Measurements from ENCODE around the gene TST.

TST gene

DNA sequence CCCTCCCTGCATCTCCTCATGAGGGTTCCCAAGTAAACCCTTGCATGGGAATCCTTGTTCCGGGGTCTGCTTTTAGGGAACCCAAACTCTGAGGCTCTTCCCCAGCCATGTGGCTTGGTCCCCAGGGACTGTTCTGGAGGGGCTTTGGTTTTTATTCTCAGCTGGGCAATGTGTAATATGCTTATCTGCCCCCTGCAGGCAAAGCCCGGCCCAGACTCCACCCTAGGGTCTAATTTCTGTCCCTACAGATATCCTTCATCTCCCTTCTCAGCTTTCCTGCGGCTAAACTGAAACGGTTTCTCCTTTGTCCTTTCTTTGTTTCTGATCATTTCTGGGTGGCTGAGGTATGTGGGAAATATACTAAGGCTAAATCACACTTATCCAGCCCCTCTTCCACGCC is 37.1 kb downstream of the TST start:
- no peak for DNase-seq (ENCODE audit: low read depth in 2 of 2)

DNA sequence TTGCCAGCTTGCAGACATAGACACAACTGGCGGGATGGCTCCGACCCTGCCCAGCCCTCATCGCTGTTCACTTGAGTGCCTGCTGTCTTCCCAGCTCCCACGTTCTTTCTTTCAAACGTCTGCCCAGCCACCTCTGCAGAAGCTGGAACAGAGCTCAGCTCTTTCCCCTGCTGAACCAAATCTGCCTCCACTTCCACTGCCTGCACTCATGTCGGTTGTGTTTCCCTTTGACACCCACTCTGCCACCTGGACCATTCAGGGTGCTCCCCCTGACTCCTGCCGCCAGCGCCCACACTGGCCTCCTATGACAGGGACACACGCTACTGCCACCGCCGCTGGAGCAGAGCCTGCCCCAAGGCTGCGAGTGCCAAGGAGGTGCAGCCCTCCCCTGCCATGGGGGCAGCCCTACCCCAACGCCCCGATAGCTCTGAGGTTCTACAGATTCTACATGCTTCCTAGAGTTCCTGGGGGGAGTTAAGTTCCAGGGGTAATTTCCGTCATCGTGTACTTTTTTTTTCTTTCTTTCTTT is 37.9 kb downstream of the TST start:
- DNase-seq (ENCODE audit: low read depth in 2 of 2) = no peak

DNA sequence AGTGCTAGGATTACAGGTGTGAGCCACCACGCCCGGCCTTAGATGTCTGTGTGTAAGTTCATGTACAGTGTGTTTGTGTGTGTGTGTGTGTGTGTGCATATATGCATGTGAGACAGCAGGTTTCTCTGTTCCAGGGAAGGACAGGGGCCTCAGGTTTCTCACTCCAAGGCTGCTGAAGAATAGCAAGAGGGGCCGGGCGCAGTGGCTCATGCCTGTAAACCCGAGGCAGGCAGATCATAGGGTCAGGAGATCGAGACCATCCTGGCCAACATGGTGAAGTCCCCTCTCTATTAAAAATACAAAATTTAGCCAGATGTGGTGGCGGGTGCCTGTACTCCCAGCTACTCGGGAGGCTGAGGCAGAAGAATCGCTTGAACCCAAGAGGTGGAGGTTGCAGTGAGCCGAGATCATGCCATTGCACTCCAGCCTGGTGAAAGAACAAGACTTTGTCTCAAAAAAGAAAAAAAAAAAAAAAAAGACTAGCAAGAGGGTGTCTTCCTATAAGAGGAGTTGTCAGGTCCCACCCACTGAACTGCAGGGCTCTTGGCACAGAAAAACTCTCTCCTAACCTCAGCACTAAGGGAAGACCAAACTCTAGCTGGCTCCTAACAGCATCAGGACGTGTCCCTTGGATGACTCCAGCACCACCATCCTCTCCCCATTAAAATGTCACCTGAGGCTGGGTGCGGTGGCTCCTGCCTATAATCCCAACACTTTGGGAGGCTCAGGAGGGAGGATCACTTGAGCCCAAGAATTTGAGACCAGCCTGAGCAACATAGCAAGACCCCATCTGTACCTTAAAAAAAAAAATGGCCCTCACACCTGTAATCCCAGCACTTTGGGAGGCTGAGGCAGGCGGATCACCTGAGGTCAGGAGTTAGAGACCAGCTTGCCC is 40.0 kb downstream of the TST start:
- no peak for DNase-seq (ENCODE audit: low read depth in 2 of 2)

DNA sequence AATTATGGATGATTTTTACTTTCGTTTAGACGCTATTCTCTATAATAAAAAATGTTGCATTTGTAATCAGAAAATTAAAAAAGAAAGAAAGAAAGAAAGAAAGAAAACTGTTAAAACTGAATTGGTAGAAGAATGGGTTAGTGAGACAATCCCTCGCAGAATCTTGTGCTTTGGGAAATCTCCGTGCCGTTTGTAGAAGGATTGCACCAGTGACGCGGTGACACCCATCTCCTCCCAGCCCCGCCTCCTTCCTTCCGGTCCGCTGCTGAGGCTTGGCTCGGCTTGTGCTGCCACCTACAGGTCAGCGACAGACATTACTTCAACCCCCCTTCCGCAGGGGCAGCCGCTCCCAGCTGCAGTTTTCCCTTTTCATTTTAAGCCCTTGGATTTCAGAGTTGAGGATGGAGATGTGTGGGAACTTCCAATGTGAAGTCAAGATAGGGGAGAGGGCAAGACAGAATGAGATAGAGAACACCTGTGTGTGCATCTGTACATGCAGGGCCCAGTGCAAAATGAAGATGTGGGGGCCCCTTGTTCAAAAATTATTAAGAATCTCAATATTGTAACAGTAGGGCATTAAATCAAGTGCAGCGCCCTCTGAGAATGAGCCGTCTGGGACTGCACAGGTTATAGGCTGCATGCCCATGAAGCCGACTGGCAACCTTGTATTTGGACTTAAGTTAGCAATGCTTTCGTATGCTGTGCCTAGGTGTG is 41.1 kb downstream of the TST start:
- DNase-seq (ENCODE audit: low read depth in 2 of 2) = peak; percentile 83

DNA sequence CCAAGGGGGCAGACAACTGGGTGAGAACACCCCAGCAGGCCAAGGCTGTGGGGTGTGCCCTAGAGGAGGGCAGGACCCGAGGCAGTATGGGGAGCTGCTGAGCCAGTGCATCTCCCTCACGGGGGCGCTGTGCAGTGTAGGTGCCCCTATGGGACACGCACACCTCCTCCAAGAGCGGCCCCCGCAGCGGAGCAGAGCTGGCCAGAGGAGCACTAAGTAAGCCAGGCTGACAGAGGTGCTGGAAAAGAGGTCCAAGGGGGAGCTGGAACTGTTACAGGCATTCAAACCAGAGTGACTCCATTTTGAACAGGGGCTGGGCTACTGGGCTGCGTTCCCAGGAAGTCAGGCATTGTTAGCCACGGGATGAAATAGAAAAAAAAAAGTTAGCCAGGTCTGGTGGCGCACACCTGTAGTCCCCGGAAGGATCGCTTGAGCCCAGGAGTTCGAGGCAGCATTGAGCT is 41.8 kb downstream of the TST start:
- DNase-seq (ENCODE audit: low read depth in 2 of 2) = peak; percentile 66 to 76

DNA sequence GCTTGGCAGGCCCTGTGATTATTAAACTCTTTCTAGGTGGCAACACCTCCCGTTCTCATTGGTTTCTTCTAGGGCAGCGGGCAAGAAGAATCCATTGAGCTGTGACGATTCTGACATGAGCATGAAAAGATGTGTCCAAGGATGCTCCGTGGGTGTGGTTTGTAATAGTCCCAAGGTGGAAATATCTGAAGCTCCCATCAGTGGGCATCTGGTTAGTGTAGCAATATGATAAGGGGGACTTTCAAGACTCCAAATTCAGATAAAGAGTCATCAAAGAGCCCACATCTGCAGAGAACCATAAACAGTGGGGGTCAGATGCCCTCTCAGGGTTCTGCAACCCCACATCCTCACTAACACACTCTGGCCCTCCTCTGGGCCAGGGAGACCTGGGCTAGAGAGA is 42.6 kb downstream of the TST start:
- DNase-seq (ENCODE audit: low read depth in 2 of 2) = no peak

DNA sequence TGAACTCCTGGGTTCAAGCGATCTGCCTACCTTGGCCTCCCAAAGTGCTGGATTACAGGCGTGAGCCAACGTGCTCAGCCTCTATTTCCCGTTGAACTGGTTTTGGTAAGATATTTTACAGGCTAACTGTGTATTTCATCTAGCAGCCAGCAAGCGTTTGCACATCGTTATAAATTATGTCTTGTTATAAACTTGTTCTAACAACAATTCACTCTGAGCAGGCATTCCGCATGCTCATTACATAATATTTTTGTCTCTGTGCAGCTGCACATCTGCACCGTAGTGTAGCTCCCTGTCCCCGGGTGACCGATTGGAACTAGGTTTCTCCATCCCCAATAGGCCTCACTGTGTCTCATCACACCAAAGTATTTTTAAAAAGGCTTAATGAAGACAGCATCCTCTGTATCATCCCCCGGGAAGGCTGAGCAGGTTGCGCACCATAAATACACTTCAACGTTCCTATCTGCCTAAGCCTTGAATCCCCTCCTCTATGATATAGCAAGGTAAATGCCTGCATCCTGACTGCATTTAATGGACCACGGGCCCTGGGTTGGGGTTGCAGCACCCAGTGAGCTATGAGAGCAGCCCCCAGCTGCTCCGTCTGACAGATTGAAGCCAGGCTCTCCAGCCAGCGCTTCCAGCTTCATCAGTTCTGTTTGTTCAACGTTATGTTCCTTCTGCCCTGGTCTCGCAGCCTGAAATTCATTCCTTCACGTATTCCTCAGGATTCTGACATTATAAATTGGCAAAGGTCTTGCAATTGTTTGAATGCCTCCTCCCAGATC is 47.7 kb downstream of the TST start:
- DNase-seq (ENCODE audit: low read depth in 2 of 2) = no peak

DNA sequence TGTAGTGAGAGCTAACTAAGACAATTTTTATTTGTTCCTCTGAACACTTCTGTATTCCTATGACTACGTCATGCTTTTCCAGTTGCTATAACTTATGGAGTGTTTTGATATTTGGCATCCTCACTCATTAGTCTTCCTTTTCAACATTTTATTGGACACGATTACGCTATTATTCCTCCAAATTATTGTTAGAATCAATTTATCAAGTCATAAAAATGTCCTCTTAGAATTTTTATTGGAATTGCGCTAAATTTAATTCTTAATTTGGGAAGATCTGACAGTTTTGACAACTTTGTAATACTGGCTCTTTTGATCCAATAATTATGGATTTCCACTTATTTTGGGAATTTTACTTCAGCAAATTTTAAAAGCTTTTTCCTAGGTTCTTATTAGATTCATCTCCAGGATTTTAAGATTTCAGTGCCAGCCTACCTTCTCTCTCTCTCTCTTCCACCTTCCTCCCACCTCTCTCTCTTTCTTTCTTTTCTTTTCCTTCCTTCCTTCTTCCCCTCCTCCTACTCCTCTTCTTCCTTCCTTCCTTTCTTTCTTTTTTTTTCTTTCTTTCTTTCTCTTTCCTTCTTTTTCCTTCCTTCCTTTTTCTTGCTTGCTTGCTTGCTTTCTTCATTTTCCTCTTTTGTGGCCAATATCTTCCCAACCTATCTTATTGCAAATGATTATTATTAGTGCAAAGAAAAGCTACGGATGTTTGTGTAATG is 50.8 kb downstream of the TST start:
- DNase-seq (ENCODE audit: low read depth in 2 of 2) = no peak

DNA sequence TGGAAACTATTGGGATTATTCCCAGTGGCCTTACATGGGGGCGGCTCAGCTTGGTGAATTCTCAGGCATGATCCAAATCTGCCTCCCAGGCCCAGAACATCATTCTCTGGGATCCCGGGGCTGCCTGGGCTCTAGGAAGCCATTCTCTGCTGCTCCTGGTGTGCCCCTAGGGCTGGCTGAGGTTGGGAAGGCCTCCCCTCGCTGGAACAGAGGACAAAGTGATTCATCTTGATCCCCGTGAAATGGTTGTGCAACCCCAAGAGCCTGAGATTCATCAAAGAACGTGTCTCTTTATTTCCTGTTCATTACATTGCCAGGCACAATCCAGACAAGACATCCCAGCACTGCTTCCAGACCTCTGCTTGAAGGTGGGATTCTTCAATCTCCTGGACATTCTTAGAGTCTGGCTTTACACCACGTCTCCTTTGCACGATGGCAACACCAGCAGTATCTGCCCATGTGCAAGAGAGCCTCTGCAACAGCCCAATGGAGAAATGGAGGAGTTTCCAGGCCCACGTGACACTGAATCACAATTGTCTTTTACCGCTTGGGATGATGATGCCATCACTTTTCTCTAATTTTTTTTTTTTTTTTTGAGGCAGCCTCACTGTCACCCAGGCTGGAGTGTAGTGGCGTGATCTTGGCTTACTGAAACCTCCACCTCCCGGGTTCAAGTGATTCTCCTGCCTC is 52.3 kb downstream of the TST start:
- DNase-seq (ENCODE audit: low read depth in 2 of 2) = no peak

DNA sequence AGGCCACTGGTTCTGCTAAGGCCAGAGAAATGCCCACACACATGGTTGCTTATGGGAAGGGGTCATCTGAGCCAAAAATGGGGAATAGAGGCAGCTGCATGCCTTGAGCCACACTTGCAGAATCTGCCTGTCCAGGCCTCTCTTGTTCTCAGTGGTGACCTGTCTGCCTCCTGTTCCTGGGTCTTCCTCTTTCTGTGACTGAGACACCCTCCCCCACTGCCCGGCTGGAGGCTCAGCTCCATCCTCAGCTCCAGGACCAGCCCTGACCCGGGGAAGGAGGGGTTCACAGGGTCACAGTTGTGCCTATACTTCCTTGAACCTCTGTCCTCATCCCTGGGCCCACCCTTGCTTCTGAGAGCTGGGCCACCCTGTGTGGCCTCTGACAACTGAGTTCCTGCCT is 53.6 kb downstream of the TST start:
- DNase-seq (ENCODE audit: low read depth in 2 of 2) = no peak

DNA sequence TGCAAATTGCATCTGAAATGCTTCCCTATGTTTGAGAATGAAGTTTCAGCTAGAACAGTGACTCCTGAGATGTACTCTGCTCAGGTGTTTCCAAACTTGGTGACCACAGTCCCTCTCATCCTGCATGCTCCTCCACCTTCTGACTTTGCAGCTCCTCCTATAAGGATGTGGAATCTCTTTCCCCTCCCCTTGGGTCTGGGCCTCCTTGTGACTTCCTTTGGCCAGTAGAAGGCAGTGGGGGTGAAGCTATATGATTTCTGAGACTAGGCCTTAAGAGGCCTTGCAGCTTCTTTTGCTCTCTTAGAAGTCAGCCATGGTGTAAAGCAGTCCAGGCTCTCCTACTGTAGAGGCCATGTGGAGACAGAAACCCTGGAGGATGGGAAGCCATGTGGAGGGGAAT is 55.1 kb downstream of the TST start:
- DNase-seq (ENCODE audit: low read depth in 2 of 2) = no peak

DNA sequence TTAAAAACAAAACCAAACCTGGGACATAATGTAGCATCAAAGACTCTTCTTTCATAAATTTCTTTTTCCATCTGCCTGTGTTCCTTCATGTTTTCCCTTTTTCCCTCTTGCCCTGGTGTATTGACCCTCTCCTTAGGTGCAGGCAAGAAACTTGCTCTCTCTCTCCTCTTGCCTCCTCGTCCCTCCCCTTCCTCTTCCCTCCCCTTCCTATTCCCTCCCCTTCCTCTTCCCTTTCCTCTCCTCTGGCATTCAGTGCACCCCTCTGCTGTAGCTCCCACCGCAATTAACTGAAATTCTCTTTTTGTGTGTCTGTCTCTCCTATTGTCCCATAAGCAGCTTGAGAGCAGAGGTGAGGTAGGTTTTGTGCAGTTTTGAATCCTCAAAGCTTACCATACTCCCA is 55.9 kb downstream of the TST start:
- no peak for DNase-seq (ENCODE audit: low read depth in 2 of 2)

DNA sequence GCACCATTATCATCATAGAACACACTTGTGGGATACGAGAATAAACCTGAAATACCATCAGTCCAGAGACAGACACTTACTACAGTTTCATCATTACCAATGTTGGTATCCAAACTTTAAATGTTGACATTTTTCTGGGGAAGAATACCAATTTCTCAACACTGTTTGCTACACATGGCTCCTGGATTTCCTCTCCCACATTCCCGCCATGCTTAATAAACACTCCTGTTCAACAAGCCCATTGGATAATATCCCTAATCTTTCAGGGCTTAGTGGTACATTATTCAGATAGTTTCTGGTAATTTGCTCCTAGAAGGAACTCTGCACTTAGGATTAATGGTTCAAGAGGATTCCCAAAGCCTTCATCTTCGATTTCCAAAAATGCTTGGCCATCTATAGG is 57.6 kb downstream of the TST start:
- no peak for DNase-seq (ENCODE audit: low read depth in 2 of 2)
